ENCODE data around the gene SEPTIN10.

Gene SEPTIN10

DNA sequence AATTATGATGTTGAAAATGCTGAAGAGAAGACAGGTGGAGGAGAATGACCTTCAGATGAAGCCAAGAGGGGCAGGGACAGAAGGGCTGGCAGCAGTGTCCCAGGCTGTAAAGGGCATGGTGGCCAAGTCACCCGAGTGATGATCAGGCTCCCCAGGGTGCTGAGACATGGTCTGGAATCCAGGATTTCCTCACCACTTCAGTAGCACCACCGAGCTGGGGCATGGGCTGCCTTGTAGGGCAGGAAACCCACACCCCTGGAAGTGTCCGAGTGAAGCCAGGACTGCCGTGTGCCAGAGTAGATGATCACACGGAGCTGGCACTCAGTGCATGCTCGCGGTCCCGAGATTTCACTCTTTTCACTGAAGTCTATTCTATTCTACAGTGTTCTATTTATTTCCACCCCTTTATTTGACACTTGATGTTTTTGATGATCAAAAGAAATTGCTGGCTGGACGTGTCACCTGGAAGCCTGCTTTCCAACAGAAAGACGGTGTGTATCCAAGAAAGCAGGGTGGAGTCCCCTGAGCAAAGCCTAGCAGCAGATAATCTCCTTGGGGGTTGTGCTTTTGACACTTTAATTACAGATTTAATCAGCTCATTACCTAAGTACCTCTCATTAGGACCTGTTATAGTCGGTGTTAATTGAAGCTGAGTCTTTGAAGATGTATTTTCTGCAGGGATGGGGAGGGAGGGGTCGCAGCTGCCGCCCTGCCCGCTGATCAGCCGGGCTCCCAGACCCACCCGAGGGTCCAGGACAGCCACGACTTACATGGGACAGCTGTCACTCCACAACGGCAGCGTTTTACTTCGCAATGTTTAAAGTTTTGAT, 92.3 kb downstream of the SEPTIN10 start:
- no peak for DNase-seq

DNA sequence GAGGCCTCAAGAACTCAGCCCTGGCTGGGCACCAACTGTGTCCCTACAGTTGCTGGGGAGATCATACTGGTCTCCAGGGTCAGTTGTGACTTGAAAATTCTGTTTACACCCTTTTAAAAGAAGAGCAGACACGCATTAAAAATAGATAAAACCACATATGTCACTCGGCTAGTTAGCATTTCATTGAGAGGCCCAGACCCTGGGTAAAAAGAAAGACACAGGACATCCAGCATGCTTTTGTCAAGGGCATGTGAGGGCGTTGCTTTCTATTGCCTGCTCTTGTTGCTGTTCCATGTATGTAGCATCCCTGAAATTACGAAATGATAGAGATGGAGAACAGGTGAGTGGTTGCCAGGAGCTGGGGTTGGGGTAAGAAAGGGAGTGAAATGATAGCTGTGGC, 94.3 kb downstream of the SEPTIN10 start:
- no peak for DNase-seq

GRCh38 chr2:109517118-109517889, 96.5 kb downstream of the SEPTIN10 start:
- DNase-seq: no peak

GRCh38 chr2:109516445-109517117, 97.2 kb downstream of the SEPTIN10 start:
- no peak for DNase-seq

- DNase-seq: no peak
Observed at GRCh38 chr2:109514857-109515256, 98.9 kb downstream of the SEPTIN10 start.

DNA sequence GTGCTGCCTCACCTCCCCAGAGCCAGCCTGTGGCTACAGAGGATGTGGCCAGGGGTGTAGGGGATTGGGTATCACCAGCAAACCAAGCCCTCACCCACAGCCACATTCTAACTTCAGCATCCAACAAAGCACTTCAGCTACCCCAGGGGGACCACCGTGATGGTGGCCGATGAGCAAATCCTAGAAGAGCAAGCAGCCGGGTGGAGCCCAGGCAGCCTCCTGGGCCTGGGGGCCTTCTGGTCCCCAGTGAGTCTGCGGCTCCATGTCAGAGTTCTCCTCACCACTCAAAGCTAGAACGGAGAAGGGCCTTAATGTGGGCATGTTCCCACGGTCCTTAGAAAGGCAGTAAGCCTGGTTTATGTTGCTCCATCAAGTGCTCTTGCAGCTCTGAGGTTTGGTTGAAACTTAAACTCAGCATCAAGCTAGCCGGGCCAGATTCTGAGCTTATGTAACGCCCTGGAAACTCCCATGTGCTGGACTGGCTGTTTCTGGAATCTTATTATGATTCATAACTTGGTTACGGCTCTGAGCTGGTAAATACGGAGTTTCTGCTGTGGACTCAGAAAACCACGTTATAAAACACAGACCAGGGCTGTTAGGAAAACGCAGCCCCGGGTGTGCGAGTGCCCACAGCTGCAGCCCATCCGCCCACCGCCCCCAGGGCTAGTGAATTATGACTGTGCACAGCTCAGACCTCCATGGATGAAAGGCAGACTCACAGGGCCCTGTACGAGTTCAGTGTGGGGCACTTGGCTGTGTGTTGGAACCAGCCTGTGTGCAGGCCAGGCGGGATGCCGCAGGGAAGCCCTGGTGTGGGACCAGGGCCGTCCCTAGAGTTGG, 99.8 kb downstream of the SEPTIN10 start:
- DNase-seq: peak; percentile 68

GRCh38 chr2:109513230-109513629, 100.5 kb downstream of the SEPTIN10 start:
- no peak for DNase-seq

DNA sequence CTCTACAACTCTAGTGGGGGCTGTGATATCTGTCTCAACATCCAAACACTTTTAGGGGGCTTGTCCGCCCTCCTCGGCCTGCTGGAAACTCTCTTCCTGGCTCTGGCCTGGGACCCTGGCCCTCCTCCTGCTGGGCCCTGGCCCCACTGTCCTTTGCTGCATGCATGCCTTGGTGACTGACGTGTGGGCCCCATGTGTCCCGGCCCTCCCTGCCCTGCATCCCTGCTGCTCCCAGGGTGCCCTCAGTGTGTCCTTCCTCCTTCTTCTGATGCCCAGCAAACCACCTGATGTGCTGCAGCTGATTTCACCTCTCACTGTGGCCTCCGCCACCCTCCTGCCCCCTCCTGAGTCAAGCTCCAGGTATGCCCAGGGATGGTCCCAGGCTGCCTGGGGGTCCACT, 101.7 kb downstream of the SEPTIN10 start:
- DNase-seq: no peak

- DNase-seq: no peak
Observed at GRCh38 chr2:109511168-109511567, 102.6 kb downstream of the SEPTIN10 start.

DNA sequence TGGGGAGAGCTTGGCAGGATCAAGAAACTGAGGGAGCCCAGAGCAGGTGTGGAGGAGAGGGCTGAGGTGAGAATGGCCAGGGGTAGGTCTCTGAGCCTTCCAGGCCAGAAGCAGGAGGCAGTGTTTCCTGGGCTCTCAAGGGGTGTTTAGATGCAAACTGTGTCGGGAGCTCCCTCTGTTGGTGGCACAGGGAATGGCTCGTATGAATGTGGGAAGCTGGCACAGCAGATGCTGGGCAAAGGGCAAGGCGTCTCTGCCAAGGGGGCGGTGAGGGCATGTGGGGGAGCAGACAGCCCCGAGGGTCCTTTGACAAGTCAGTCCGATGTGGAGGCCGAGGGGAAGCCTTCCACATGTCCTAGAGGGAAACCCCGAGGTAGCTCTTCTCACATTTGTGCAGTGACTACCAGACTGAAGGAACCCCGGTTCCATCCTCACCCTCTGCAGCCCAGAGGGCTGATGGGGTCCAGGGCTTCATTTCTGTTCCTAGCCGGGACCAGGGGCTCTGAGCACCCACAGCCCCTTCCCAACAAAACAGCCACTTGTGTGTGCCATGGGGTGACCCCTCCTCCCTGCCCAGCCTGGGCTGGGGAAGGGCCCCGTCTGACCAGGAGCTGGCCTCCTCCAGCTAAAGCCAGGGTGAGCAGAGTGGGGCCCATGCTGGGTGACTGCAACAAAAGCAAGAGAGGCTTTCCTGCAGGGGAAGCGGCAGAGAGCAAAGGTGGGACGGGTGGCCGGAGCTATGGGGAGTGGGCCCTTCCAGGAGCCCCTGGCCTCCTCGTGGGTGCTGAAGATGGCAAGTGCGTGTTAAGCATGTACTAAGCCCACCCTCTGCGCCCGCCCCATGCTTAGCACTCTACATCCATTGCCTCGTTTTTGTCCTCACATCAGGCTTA, 103.4 kb downstream of the SEPTIN10 start:
- DNase-seq: peak; percentile 83

DNA sequence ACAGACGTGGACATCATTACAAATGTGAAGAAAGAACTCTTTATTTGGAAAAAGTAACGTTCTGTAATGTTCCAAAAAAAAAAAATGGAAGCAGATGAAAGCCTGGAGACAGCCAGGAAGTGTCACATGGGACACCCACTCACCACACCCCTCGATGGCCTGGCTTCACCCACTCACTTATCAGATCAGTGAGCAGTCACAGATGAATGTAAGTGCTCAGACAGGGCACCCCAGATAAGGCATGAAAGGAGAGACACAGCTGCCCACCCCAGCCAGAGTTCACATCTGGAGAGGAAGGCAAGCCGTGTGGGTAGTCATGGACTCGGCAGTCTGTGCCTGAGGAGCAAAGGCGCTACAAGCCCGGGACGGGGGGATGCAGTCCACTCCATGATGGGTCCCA, 105.2 kb downstream of the SEPTIN10 start:
- no peak for DNase-seq

GRCh38 chr2:109507828-109508227, 105.9 kb downstream of the SEPTIN10 start:
- no peak for DNase-seq

DNA sequence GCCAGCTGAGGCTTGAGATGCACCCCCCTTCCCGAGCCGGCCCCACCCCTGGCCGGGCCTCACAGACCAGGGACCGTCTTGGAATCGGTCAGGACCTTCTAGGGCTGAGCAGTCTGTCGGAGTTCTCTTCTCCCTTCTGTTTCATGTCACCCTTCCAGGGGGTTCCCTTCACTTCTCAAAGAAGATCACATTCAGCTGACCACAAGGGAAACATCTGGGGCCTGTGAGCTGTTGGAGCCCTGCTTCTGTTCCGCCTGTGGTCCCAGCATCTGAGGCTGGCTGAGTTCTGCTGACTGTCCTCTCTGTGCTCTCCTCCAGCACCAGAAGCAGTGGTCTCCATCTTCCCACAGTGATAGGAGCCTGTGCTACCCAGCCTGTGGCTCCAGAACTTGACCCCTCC, 106.5 kb downstream of the SEPTIN10 start:
- no peak for DNase-seq

- no peak for DNase-seq
Observed at GRCh38 chr2:109503191-109503590, 110.6 kb downstream of the SEPTIN10 start.

GRCh38 chr2:109501461-109501860, 112.3 kb downstream of the SEPTIN10 start:
- DNase-seq: no peak

DNA sequence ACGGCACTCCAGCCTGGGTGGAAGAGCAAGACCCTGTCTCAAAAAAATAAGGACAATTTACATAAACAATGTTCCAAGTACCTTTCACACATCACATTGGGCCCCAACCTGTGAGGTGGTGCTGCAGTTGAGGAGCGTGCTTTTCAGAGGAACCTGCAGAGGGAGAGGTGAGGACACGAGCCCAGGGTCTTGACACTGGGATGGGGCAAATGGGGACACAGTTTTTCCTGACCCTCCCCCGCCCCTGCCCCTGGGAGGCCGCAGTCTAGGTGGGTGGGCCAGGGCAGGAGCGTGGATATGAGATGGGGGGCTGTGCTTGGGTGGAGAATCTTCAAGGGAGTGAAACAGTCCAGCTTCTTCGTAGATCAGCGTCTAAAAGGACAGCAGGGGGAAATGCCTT, 112.9 kb downstream of the SEPTIN10 start:
- no peak for DNase-seq

DNA sequence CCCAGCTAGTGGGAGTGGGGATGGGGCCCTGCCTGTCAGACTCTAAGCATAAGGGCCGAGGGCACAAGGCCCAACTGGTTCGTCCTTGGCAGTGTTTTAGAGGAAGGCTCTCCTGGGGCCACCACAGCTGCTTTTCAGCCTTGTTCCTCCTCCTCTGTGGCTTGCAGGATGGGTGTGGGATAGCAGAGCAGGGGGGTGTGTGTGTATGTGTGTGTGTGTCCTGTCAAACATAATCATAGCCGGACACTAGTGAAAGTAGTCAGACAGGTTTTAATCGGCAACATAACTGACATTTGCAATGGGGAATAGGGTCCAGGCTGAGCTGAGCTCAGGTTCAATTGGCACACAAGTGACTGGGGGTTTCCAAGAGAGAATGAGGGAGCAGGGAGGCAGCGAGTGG, 114.2 kb downstream of the SEPTIN10 start:
- DNase-seq: no peak

DNA sequence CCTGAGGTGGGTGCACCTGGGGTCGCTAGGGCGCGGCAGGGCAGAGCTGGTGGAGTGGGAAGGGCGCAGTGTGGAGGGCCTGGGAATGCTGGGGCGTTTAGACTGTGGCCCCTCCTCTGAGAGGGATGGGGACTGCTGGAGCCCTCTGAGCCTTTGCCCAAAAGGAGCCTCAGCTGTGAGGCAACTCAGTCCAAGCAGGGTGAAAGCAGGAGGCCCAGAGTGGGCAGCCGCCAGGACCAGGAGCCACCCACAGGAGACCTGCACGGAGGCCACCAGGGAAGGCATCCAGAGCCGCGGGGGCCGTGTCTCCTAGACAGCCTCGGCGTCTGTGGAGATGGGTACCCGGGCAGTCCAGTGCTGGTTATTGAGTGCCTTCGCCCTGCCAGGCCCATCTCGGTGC, 114.9 kb downstream of the SEPTIN10 start:
- no peak for DNase-seq

GRCh38 chr2:109497911-109498870, 115.6 kb downstream of the SEPTIN10 start:
- no peak for DNase-seq

DNA sequence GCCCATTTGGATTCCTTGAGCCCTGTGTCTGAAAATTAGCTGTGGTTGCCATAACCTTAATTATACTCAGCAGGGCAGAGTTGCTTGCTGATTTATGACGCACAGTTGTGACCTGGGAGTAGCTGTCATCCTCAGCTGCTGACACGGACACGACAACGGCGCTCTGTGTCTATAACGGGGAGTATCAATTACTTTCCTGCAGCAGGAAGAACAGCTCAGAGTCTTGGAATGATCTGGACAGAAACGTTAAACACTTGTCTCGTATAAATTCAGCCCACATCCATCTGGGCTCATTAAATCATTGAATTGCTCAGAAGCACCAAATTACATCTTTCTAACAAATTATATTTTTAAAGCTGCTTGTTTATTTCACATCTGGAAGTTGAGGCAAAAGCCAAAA, 116.3 kb downstream of the SEPTIN10 start:
- DNase-seq: no peak

All from right forelimb (tissue), 1 donor.